Measurements from ENCODE around the gene CACTIN.
"Not testable (repeated sequence)": the region's sequence is repeated elsewhere in the genome, so short reads cannot be mapped to it uniquely, and the experiment has no call there.

Gene CACTIN

DNA sequence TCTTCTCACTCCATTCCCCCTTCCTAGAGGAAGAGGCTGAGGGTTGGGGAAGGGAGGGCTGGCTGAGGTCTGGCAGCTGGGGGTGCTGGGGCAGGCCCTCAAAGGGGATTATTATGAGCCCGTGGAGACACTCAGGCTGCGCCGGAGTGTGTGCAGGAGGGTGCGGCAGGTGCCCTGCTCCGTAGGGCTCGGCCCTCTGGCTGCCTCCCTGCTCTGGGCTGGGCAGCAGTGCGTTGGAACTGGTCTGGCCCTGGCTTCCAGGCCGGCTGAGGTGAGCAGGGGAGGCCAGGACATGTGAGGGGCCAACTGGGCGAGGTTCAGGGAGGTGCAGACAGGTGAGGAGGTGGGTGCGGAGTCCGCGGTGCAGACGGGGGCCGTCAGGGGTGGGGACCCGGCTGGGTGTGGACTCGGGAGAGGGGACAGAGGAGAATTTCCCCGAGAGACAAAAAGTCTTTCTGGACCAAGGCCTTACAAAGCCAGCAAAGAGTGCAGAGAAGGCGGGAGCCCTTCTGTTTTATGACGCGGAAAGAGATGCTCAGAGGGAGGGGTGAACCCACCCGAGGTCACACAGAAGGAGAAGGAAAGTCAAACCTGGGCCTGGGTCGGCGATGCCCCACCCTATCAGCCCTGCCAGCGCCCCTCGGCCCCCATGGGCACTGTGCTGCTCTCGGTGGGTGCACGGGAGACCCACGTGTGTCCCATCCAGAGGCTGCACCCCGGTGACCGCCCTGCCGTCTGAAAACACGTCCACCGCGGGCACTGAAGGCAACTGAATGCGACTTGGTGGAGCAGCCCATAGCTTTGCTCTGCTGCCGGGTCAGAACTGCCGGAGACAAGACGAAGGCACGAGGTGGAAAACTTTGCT is 42.7 kb upstream of the CACTIN start:
- TF ChIP-seq POLR2AphosphoS5 (IDR thresholded peaks at IDR 0.05; ENCODE audit: low read depth, low read length) (no peak), TAF1 (IDR thresholded peaks at IDR 0.05; ENCODE audit: borderline replicate concordance, low read depth, low read length) (no peak), POLR2A (IDR thresholded peaks at IDR 0.05; ENCODE audit: low read depth, low read length) (no peak)
- DNase-seq (ENCODE audit: insufficient read length) (no peak), FAIRE-seq (no peak)

DNA sequence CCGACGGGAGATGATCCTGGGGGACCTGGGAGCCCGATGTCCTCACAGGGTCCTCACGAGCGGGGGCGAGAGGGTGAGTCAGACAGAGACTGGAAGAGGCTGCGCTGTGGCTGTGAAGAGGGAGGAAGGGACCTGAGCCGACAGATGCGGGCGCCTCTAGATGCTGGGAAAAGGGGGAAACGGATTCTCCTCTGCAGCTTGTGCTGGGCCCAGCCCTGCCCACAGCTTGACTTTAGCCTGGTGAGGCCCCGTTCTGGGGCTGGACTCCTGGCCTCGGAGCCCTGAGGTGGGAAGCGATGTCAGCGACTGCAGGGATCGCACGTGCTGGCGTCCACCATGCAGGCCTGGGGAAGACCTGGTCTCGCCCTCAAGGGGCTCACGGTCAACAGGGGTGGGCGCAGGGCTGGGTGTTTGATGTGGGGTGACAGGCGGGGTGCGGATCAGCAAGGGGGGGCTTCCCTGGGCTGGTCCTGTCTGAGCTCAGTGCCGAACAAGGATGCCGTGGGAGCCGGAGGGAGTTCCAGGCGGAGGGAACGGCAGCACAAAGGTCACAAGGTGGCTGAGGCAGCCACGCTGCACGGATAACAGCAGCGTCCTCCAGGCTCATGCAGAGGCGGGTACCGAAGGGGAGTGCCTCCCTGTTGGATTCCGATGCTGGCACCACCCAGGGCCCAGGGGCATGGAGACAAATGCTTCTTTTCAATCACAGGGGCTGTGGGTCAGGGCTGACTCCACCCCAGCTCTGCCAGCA is 41.9 kb upstream of the CACTIN start:
- DNase-seq (ENCODE audit: insufficient read length): no peak
- FAIRE-seq: no peak
- TF ChIP-seq POLR2A (IDR thresholded peaks at IDR 0.05; ENCODE audit: low read depth, low read length): no peak
- no peak for TF ChIP-seq TAF1 (IDR thresholded peaks at IDR 0.05; ENCODE audit: borderline replicate concordance, low read depth, low read length)
- no peak for TF ChIP-seq POLR2AphosphoS5 (IDR thresholded peaks at IDR 0.05; ENCODE audit: low read depth, low read length)

- no peak for FAIRE-seq
Observed at GRCh38 chr19:3667766-3668165, 41.2 kb upstream of the CACTIN start.

DNA sequence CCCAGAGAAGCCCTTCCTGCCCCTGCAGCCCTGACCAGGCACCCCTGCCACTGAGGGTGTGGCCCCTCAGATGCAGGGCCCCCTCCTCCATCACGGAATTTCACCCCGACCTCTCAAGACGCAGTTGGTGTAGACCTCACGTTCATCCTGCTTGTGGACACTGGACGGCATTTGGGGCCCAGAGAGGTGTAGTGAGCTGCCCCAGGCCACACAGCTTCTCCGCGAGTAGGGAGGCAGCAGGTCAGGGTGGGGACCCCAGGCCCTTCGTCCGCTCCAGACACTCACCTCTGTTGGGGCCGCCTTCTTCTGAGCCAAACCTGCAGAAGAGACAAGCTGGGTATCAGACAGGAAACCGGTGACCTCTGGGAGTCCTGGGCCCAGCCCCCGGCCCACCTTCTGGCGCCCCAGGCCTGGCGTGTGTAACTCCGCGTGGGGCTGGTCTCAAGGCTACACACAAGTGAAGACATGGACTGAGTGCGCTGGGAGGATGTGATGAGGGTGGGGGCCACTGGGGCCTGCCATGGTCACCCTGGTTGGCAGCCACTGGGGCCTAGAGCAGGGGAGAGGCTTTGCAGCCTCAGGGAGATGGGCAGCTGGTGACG is 40.5 kb upstream of the CACTIN start:
- FAIRE-seq (no peak), DNase-seq (ENCODE audit: insufficient read length) (no peak)
- no peak for TF ChIP-seq POLR2AphosphoS5 (IDR thresholded peaks at IDR 0.05; ENCODE audit: low read depth, low read length)
- TF ChIP-seq TAF1 (IDR thresholded peaks at IDR 0.05; ENCODE audit: borderline replicate concordance, low read depth, low read length): no peak
- TF ChIP-seq POLR2A (IDR thresholded peaks at IDR 0.05; ENCODE audit: low read depth, low read length): no peak

More at GRCh38 chr19:3667766-3668165, 41.2 kb upstream of the CACTIN start:
- no peak for TF ChIP-seq POLR2A (IDR thresholded peaks at IDR 0.05; ENCODE audit: low read depth, low read length)
- TF ChIP-seq POLR2AphosphoS5 (IDR thresholded peaks at IDR 0.05; ENCODE audit: low read depth, low read length): no peak
- no peak for TF ChIP-seq TAF1 (IDR thresholded peaks at IDR 0.05; ENCODE audit: borderline replicate concordance, low read depth, low read length)
- no peak for DNase-seq (ENCODE audit: insufficient read length)

GRCh38 chr19:3666545-3666856 is 39.9 kb upstream of the CACTIN start:
- DNase-seq (ENCODE audit: insufficient read length): not testable (repeated sequence)
- peak; percentile 79 for FAIRE-seq

GRCh38 chr19:3665681-3666544 is 39.3 kb upstream of the CACTIN start:
- FAIRE-seq (peak; percentile 93), DNase-seq (ENCODE audit: insufficient read length) (peak; percentile 93)
- no peak for TF ChIP-seq POLR2A (IDR thresholded peaks at IDR 0.05; ENCODE audit: low read depth, low read length)
- TF ChIP-seq TAF1 (IDR thresholded peaks at IDR 0.05; ENCODE audit: borderline replicate concordance, low read depth, low read length): no peak
- TF ChIP-seq POLR2AphosphoS5 (IDR thresholded peaks at IDR 0.05; ENCODE audit: low read depth, low read length): no peak

DNA sequence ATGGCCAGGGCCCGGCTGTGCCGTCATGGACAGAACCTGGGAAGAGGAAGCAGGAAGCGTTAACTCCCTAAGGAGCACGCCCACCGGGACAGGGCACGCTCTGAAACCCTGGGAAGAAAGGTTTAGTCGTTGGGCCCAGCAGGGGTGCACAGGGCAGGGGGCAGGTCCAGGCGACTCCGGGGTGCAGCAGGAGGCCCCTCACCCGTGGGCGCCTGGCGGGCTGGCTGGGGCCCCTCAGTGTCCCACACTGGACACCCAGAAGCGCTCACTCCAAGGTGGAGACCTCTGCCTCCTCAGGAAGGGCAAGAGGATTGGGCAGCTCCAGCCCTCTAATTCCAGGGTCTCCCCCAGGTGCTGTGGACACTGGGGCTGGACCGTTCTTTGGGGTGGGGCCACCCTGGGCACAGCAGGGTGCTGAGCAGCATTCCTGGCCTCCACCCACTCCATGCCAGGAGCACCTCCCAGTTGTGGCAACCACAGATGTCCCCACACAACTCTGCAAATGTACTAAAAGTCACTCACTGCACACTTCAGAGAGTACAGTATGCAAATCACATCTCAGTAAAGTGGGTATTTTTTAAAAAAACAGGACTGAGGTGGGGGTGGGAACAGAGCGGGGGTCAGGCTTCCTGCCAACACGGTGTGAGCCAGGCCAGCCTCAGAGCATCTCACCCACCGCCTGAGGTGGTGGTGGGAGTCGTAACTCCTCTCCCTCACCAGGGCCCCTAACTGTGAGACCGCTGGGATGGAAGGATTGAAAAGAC is 38.5 kb upstream of the CACTIN start:
- DNase-seq (ENCODE audit: insufficient read length): no peak
- FAIRE-seq: no peak
- TF ChIP-seq TAF1 (IDR thresholded peaks at IDR 0.05; ENCODE audit: borderline replicate concordance, low read depth, low read length): no peak
- no peak for TF ChIP-seq POLR2AphosphoS5 (IDR thresholded peaks at IDR 0.05; ENCODE audit: low read depth, low read length)
- TF ChIP-seq POLR2A (IDR thresholded peaks at IDR 0.05; ENCODE audit: low read depth, low read length): no peak

DNA sequence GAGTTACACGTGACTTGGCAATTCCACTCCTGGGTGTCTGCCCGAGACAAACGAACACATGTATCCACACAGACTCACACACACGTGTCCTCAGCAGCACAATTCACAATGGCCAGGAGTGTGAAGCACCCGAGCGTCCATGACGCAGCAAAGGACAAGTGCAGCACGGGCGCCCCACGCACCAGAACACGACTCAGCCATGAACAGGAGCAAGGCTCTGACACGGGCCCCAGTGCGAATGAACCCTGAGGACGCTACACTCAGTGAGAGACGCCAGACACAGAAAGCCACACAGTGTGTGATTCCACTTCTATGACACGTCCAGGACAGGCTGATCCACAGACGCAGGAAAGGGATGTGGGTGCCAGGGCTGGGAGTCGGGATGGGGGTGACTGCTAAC is 37.2 kb upstream of the CACTIN start:
- FAIRE-seq (no peak), DNase-seq (ENCODE audit: insufficient read length) (no peak)
- no peak for TF ChIP-seq POLR2A (IDR thresholded peaks at IDR 0.05; ENCODE audit: low read depth, low read length)
- TF ChIP-seq TAF1 (IDR thresholded peaks at IDR 0.05; ENCODE audit: borderline replicate concordance, low read depth, low read length): no peak
- TF ChIP-seq POLR2AphosphoS5 (IDR thresholded peaks at IDR 0.05; ENCODE audit: low read depth, low read length): no peak

DNA sequence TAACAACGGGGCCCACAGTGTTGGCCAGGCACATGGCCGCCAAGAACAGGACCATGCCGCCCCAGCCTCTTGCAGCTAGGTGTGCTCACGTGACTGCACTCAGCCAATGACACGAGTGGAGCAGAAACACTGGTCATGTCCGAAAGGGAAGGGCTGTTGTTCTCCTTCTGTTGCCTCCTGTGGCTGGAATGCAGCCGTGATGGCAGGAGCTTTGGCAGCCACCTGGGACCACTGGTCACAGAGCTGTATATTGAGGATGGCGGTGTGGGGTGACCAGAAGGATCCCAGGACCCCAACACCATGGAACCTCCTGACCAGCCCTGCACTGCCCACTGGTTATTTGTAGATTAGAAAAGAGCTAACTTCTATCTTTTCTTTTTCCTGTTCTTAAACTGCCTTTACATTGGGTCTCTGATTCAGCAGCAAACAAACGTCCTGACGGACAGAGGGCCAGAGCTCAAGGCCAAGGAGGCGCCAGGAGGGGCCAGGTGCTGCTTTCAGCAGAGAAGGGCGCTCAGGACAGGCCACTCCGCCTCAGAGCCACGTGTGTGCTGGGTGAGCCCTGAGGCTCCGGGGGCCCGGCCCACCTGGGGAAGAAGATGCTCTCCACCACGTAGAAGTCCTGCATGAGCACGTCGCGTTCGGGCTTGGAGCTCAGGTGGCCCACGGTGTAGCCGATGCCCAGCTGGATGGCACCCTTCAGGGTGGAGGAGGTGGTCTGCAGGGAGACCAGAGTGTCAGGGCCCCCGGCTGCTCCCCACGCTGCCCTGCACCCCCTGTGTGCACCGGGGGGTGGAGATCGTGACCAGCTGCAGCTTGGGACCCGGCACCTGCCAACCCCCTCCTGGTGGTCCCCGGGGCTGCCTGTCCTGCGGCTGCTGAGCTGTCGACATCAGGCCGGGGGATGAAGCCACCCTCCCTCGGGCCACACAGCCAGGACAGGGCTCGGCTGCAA is 35.0 kb upstream of the CACTIN start:
- TF ChIP-seq TAF1 (IDR thresholded peaks at IDR 0.05; ENCODE audit: borderline replicate concordance, low read depth, low read length) (no peak), POLR2A (IDR thresholded peaks at IDR 0.05; ENCODE audit: low read depth, low read length) (no peak), POLR2AphosphoS5 (IDR thresholded peaks at IDR 0.05; ENCODE audit: low read depth, low read length) (no peak)
- FAIRE-seq (no peak), DNase-seq (ENCODE audit: insufficient read length) (no peak)
